GM19397 (cell line): Measurements from ENCODE around the gene CMPK2.

Source experiments
- ATAC-seq: cut with Tn5 transposase; IDR thresholded peaks from one replicate; pipeline ENCODE4 v1.9.1; 2021; ENCODE audit warnings: mild to moderate bottlenecking, moderate library complexity; ENCODE audit not compliant: unreplicated experiment

The CMPK2 gene

DNA sequence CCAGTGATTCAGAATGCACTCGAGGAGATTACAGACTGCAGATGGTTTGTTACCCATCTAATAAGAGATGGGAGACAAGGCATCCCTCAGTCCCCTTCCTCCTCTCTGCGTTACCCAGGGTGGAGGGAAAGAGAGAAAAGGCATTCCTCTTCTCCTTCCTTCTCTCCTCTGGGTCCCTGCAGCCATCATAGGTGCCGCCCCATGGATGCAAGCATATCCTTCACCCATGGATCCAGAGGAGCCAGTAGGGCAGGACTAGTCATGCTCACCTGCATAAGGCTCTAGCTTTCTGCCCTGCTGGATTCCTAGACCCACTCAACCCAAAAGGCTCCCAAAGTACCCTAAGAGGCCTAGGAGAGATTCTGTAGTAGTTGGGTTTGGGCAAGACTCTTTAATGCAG lies 20.4 kb downstream of the CMPK2 start:
- no peak for ATAC-seq

DNA sequence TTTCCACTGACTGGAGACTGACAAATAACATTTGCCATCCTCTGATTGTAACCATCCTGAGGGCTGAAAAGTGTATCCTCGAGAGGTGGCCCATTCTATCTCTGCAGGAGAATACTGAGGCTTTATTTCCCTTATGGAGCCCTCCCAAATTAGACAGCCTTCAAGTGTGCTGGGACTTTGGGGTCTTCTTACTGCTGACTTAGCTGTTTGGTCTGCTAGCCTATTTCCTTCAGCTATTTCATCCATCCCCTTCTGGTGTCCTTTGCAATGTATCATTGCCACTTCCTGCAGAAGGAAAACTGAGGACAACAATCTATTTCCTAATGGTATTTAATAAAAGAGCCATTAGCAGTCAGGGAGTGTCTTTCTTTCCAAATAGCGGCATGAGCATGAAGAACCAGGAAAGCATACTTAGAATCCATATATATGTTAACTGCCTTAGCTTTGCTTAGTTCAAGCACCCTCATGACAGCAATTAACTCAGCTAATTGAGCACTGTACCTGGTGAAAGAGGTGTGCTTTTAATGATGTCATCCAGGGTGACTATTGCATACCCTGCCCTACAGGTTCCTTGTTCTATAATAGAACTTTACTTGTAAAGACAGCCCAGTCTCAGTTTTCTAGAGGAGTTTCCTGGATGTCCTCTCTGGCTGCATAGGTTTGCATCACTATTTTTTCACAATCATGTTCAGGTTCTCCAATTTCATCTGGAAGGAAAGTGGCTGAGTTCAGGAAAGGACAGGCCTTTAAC lies 24.0 kb downstream of the CMPK2 start:
- ATAC-seq = no peak

DNA sequence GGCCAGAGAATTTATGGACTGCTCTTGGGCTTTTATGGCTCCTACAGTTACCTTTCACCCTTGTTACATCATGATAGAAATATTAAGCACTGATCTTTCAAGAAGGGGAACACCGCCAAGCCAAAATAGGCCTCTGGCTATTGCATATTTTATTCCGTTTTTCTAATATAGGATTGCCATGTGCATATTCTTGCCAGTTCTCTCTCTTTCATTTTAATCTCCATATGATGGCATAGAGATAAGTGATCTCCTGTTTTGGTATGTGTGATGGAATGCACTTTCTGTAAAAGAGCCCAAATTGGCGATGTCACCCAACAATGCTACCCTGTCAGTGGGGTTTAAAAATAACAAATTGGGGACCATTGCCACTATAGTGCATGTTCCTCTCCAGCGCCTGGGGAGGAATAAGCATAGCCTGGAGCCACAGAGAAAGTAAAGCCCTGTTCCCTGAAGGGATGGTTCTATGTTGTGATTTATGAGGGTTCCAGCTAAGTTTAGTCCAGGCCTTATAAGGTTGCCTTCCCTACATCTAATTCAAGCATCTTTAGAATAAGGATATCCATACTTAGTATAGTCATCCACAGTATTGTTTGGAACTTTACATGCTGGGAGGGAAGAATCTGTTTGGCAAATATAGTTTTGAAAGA lies 26.9 kb downstream of the CMPK2 start:
- no peak for ATAC-seq

DNA sequence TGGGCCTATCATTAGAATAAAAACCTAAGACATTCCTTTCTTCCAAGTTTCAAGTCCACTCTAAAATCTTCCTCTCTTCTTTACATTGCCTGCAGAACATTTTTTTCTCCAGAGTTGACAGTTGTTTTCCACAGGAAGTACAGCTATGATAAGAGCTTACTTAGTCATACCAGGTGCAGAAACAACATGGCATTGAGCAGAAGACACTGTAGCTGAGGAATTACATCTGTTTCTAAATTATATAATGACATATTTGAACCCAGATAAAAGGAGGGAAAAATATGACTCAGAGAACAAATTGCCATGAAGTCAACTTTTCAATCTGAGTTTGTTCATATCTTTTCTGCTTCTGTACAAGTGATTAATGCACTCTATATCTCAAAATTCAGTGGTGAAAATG lies 30.2 kb downstream of the CMPK2 start:
- ATAC-seq = no peak

DNA sequence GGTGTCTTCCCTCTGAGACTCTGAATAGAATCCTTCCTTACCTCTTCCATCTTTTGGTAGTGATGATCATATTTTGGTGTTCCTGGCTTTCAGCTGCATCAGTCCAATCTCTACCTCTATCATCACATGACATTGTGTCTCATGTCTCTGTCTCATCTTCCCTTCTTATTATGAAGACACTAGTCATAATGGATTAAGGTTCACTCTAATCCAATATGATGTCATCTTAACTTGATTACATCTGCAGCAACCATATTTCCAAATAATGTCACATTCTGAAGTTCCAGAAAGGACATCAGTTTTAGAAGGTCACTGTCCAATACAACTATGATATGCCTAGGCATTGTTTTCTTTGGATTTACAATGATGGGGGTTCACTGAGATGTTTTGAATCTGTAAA lies 31.5 kb downstream of the CMPK2 start:
- ATAC-seq = no peak

DNA sequence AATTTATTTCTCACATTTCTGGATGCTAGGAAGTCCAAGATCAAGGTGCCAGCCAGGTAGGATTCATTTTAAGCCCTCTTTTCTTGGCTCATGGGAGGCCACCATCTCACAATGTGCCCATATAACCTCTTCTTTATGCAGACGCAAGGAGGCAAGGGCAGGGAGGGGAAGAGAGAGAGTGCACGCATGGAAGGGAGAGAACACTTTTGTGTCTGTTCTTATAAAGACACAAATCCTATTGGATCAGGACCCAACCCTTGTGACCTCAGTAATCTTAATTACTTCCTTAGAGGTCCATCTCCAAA lies 32.5 kb downstream of the CMPK2 start:
- no peak for ATAC-seq

DNA sequence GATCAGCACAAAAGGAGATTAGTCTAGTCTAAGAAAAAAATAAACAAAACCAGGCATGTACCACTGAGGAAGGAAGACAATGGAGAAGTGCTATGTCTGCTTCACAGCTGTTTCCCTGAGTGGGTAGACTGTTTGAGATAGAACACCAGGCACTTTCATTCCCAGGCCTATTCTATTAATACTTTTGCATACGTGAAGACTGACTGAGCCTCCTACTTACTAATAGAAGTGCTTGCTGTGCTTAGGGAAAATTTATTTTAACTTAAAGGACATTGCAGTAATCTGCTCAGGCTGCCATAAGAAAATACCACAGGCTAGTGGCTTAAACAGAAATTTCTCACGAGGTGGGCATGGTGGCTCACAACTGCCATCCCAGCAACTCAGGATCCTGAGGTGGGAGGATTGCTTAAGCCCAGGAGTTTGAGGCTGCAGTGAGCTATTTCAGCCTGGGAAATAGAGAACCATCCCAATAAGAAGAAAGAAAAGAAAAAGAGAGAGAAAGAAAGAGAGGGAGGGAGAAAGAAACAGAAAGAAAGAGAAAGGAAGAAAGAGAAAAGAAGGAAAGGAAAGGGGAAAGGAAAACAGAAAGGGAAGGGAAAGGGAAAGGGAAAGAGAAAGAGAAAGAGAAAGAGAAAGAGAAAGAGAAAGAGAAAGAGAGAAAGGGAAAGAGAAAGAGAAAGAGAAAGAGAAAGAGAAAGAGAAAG lies 33.0 kb downstream of the CMPK2 start:
- ATAC-seq = no peak

DNA sequence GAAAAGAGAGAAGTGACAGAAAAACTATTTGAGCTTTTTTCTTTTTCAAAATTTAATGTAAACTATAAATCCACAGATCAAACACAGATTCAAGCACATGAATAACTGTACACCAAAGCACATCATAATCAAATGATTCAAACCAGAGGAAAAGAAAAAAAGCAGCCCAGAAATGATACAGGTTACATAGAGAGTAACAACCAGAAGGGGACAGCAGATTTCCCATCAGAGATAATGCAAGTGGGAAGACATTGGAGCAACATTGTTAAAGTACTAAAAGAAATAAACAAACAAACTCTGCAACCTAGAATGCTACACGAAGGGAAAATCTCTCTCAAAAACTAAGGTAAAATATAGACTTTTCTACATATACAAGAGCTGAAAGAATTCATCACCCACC lies 34.5 kb downstream of the CMPK2 start:
- no peak for ATAC-seq

DNA sequence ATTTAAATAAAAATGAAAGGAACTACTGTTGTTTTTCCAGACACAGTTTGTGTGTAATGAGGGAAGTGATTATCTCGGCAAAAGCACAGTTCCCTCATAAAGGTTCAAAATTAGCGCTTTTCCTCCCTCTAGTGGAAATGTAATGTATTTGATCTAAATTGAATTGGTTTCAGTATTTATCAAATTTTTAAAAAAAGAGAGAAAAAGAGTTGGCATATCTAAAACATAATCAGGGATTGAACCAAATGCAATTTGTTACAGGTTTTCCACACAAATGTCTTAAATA lies 37.5 kb downstream of the CMPK2 start:
- no peak for ATAC-seq

DNA sequence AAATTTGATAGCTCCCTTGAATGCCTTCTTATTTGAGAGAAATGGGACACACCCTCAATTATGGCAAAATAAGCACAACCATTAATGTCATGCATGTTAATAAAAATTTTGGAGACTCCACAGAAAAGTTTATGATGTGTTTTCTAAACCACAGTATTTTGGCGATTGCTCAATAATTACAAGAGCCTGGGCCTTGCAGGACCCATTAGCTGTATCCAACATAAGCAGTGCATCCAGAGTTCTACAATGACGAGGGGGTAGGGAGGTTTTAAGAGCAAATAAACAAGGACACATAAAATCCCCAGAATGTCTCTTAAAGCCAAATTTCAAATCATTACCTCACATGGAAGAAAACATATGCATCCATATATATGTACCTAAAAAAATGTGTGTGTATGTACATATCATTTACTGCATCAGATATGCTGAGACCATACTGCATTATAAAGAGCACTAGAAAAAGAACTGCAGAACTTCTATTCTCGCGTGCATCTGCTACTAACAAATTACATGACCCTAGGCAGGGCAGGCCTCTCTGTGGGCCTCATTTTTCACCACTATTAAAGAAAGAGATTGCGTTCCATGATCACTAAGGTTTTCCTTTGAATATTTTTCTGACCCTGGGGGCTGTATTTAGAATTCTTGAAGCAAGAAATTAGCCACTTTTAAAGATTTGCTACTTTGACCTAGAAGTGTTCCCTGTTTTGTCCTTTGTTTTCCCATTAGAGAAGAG lies 38.0 kb downstream of the CMPK2 start:
- no peak for ATAC-seq

DNA sequence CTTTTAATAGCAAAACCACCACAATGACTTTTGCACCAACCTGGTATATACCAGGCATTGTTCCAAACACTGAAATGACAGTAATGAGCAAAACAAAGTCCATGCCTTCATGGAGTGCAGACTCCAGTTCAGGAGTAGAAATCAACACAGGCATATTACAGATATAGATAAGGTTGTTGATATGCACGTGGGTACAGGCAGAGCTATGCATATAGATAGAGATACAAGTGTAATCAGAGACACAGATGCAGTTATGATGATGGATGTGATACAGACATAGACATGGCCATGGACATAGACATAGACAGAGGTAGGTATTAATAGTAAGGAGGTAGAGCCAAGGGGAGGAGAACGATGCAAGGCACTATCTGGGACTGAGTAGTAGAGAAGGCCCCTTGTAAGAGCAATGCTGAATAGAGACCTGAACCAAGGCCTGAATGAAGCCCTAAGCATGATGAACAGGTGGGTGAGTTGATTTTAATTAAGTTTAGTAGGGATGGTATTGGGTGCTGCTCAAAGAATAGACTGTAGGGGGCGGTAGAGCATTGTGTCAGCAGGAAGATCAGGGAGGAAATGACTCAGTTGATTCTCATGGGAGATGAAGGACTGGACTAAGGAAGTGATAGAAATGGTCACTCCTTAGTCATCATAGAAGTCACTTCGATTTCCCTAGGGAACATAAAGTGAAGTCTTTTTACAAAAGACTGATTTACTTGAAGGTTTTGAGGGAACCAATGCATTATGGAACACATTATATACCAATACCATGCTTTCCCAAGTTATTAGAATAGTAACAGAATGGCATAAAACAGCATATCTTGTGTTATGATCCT lies 39.4 kb downstream of the CMPK2 start:
- peak; percentile 91 for ATAC-seq

DNA sequence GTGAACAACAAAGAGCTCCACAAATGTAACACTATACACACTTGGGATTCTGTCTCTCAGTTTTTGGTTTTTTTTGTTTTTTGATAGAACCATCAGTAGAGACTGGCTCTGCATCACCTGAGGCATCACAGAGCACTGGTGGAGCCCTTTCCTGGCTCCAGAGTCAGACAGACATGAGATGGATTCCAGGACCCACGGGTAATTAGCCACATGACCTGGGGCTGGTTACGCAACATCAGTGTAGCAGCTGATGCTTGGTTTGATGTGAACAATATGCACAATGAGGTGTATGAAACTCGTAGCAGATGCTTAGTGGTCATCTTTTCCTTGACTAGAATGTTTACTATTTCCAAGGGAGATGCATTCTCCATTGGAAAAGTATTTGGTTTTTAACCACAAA lies 40.7 kb downstream of the CMPK2 start:
- ATAC-seq = no peak

DNA sequence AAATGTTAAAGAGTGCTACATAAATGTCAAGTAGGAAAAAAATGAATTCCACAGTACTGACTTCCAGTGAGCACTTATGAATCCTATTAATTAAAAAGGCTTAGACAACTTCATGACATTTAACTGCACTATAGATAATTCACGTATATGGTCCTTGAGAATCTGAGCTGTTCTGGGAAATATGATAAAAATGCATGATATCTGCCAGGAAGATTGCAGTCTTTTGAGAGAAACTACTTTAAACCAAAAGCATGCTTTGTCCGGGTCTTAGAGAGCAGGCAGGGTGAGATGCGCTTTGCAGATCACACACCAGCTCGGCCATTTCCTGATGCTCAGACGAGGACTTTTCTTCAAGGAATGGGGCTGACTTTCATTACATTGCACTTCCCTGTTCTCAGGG lies 42.6 kb downstream of the CMPK2 start:
- no peak for ATAC-seq

DNA sequence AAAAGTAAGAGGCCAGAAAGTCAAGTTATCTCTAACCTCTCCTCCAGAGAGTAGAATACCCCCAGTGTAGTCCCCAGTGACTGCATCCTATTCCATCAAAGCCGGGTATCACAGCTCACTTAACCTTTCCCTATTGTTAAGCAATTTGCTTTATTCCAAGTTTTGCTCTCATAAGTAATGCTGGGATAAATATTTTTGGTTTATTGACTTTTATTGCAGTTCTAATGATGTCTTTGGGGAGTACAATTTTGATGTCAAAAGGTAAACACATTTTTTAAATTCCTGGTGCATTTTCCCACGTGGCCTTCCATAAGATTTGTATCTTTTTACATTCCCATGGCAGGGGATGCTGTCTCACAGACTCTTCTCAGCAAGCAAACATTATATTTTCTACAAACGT lies 43.3 kb downstream of the CMPK2 start:
- ATAC-seq = no peak

DNA sequence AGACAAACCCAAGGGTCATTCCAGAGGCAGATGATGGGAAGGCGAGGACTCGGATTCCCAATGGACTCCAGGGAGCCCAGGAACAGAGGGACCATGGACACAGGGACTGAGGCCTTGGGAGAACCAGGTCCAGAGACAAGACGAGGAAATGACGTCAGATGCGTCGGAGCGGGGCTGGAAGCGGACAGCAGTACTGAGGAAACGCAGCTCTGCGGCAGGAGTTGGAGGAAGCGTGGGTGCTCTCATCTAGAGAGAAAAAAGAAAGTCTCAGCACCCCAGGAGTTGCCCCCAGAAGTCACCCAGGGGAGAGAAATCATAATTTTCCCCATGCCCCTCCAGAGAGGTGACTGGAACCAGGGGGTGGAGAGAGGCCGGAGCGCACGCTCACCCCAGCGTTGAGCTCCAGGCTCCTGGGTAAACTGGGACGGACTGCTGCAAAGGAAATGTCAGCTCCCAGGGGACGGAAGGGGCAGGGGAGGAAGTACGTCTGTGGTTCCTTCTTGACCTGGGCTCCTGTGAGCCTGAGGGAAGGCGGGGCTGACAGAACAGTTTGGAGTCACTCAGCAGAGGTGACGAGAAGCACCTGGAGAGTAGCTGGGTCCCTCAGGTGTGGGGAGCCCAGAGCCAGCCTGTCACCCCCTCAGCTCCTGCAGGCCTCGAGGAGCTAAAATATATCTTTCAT lies 44.7 kb downstream of the CMPK2 start:
- no peak for ATAC-seq

DNA sequence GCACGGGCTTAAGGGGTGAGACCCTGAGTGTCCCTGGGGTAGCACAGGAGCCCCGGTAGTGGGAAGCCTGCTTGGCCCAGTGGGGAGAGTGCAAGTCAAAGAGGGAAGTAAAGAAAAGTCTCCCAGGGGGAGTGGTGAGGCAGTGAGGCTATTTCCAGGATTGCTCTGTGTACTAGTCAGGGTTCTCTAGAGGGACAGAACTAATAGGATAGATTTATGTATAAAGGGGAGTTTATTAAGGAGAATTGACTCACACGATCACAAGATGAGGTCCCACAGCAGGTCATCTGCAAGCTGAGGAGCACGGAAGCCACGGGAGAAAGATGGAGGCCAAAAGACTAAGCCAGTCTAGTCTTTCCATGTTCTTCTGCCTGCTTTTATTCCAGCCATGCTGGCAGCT lies 45.5 kb downstream of the CMPK2 start:
- no peak for ATAC-seq

DNA sequence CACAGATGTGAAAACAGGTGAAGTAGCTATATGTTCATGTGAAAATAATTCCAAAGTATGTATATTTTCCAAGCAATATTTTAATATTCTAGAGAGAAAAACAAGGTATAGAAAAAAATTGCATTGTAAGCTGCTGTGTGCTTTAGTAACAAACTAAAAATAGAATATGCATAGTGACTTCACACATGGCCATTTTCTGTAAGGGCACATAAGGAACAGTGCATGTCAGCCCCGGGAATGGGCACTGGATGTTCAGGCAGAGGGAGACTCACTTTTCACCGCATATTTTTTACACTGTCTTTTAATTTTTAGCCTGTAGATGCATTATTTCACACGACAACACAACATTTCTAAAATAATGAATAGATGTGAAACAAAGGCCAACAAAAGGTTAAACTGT lies 46.0 kb downstream of the CMPK2 start:
- no peak for ATAC-seq

DNA sequence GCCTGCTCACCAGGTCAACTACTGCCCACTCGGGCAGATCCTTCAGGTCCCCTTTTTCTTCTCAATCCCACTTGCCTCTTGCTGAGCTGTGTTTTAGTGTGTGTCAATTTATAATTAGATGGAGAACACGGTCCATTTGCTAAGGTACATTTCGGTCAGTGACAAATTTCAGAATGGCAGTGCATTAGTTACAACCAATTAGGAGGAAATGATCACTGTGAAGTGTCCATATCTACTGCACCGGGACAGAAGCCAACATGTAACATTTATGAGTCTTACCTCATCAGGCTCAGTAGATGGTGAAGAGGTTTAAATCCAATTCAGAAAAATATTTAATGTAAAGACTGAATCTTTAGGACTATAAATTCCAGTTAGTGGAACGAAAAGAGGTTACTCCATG lies 47.7 kb downstream of the CMPK2 start:
- ATAC-seq = no peak

DNA sequence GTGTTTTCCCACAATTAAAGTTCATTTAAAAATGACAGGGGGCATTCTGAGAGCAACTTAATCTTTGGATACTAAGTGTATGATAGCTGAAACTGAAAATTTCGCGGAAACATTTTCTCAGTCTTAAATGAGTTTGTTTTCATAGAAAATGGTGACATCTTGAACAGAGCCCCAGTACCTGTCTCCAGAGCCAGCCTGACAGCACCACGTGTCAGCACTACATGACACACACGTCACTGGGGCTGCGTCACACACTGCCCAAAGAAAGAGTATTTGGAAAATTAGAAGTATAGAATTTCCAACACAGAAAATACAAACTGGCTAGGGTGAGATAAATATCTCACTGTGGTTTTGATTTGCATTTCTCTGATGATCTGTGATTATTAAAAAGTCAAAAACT lies 50.8 kb downstream of the CMPK2 start:
- no peak for ATAC-seq

DNA sequence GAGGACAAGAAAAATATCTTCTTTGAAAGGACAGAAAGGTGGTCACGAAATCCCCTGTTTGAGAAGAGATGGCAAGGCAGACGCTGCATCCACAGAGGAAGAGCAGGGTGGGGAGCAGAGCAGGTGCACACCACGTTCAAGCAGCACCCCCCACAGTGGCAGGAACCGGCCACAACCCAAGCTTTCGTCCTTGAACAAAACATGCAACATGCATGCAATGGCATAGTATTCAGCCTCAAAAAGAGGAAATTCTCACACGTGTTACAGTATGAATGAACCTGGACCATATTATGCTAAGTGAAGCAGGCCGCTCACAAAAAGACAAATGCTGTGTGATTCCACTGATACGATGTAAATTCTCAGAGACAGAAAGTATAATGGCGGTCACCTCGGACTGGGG lies 51.4 kb downstream of the CMPK2 start:
- no peak for ATAC-seq

DNA sequence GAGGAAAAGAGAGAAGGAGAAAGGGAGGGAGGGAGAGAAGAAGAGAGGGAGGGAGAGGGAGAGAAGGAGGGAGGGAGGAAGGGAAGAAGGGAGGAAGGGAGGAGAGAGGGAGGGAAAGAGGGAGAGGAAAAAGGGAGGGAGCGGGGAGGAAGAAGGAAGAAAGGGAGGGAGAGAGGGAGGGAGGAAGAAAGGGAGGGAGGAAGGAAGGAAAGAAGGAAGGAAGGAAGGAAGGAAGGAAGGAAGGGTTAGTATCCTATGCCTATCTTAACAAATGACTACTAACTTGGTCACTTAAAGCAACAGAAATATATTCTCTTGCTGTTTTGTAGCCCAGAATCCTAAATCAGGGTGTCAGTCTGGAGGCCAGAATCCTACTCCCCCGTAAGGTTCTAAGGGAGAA lies 52.1 kb downstream of the CMPK2 start:
- ATAC-seq = no peak
